Activated CD4-positive, CD25-positive, alpha-beta regulatory T cell treated with anti-CD3 and anti-CD28 coated beads, Interleukin-2, amount 50 U/mL, for 16 hours (primary cell): ENCODE data around the gene ZNF785.
"Not testable (repeated sequence)": the region's sequence is repeated elsewhere in the genome, so short reads cannot be mapped to it uniquely, and the experiment has no call there.

Experiments used
- DNase-seq: peaks from one replicate; pipeline ENCODE4 v3.0.0-alpha.2; 2020; ENCODE audit warnings: low read depth, low spot score

Gene ZNF785

DNA sequence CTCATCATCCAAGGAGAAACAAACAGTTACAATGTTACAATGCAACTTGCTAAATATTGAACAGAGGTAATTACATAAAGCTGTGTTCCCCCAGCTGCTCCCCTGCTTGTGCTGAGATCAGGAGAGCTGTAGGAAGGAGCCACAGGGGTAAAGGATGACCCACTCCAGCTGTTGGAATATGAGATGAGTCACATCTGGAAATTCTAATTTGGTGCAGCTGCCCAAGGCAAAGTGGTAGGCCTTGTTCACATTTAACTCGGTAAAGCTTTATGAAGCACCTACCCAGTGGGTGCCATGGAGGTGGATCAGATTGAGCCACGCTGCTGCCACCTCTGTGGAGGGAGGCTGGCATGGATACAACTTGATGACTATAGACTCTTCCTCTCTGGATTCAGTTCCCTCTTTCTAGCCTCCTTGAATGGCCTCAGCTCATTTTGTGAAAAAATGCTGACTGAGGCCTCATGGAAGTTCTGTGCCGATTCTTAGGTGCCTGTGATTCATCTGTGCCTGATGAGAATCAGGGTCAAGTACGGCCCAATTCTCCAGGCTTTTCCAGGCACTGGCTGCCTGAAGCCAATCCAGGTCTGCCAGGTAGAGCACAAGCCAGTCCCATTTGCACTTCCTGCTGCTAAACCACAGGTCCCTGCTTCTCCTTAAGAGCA, 17.2 kb upstream of the ZNF785 start:
- no peak for DNase-seq

DNA sequence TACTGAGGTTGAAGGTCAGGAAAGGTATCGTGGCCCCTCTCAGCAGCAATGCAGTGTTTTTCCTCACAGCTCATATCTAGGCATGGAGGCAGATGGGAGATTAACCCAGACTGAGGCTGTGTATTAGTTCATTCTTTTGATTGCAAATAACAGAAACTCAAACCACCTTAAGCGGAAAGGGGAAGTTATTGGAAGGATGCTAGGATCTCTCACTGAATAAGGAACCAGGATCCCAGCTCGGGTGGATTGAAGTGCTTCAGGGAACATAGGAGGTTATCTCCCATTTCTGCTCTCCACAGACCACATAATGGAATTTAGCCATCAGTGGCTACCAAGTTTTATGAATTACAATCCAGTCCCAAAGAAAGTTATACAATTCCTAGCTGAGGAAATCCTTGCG, 16.5 kb upstream of the ZNF785 start:
- no peak for DNase-seq

DNA sequence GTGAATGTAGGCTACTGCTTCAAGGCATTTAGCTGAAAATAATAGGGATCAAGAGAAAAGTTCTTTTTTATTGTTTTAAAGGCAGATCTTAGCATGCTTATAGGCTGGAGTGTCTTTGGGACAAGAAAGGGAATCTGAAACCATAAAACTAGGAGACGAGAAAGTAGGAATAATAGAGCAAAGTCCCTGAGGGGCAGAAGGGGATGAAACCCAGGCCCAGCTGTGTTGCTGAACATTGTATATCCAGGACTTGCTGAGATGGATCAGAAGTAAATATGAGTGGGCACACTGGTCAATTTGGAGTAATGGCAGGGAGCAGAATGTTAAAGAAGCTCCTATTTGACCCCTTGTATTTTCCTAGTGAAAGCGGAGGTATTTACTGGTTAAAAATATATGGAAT, 15.4 kb upstream of the ZNF785 start:
- DNase-seq: no peak

DNA sequence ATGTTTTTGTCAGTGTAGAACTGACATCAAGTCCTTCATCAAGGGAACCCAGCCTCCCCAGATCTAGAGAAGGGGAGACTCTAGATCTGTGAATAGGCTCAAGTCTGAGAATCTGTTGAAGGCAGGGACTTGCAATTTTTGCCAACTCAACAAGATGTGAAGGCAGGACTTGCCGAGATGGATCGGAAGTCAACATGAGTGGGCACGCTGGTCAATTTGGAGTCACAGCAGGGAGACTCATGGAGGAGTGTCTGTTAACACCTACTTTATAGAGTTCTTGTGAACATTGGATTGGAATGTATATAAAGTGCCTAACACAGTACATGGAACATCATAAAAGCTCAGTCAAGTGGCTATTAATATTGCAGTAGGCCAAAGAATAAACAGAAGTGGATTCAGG, 14.7 kb upstream of the ZNF785 start:
- no peak for DNase-seq

DNA sequence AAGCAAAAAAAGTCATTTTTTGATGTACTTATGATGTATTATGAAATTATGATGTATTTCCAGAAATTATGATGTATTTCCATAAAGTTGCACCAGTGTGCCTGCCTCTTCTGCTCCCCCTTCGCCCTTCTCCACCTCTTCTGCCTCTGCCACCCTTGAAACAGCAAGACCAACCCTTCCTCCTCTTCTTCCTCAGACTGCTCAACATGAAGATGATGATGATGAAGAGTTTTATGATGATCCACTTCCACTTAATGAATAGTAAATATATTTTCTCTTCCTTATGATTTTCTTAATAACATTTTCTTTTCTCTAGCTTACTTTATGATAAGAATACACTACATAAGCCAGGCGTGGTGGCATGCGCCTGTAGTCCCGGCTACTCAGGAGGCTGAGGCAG, 7.4 kb upstream of the ZNF785 start:
- no peak for DNase-seq

DNA sequence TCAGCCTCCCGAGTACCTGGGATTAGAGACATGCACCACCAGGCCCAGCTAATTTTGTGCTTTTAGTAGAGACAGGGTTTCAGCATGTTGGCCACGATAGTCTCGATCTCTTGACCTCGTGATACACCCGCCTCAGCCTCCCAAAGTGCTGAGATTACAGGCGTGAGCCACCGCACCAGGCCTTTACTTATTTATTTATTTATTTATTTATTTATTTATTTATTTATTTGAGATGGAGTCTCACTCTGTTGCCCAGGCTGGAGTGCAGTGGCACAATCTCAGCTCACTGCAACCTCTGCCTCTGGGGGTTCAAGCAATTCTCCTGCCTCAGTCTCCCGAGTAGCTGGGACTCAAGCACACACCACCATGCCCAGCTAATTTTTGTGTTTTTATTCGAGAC, 5.4 kb upstream of the ZNF785 start:
- DNase-seq: not testable (repeated sequence)

DNA sequence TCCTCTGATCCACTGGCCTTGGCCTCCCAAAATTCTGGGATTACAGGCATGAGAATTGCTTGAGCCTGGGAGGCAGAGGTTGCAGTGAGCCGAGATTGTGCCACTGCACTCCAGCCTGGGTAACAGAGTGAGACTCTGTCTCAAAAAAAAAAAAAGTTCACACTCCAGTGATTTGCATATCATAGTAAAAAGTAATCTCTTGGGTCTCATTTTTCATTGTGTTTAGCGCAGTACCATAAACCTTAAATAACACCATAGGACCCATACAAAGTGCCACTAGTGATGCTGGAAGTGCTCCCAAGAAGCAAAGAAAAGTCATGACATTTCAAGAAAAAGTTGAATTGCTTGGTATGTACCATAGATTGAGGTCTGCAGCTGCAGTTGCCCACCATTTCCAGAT, 4.1 kb upstream of the ZNF785 start:
- not testable (repeated sequence) for DNase-seq

DNA sequence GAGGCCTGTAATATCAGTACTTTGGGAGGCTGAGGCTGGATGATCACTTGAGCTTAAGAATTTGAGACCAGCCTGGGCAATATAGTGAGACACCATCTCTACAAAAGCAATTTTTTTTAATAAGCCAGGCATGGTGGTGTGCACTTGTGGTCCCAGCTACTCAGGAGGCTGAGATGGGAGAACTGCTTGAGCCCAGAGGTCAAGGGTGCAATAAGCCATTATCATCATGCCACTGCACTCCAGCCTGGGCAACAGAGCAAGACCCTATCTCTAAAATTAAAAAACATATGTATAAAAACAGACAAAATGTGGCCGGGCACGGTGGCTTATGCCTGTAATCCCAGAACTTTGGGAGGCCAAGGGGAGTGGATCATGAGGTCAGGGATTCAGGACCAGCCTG, 3.2 kb upstream of the ZNF785 start:
- no peak for DNase-seq

DNA sequence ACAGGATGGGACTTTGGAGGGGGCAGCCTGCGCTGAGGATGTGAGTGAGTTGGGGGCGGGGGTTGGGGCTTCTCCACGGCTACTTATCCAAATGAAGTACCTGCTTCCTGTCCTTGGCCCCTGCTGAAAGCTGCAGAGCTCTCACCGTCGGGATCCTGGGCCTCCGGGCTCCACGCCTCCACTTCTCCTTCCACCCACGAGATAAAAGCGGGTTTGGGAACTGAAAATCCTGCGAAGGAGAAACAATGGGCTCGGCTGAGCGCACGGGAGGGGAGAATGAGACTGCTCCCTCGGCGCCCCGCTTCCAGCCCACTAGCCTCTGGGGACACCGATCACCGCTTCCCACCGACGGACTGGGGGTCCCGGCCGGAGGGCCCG, 486 bp downstream of the ZNF785 start:
- DNase-seq: no peak

DNA sequence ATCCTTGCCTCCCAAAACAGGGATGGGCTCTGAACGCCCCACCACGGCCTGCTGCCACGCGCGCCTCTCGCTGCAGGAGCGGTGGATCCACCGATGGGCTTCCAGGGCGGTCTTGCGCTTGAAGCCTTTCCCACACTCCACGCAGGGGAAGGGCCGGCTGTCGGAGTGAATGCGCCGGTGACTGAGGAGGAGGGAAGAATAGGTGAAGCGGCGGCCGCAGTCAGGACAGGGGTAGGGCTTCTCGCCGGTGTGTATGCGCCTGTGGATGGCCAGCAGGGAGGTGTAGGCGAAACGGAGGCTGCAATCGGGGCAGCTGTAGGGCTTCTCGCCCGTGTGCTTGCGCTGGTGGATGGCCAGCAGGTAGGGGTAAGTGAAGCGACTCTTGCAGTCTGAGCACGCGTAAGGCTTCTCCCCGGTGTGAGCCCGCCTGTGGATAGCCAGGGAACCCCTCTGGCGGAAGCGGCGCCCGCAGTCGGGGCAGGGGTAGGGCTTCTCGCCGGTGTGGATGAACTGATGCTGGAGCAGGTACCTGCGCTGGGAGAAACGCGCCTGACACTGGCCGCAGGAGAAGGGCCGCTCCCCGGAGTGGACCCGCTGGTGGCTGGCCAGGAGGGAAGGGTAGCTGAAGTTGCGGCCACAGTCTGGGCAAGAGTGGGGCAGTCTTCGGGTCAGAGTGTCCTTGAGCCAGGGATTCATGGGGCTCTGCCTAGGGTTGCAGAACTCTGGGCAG, 2.7 kb downstream of the ZNF785 start:
- no peak for DNase-seq

DNA sequence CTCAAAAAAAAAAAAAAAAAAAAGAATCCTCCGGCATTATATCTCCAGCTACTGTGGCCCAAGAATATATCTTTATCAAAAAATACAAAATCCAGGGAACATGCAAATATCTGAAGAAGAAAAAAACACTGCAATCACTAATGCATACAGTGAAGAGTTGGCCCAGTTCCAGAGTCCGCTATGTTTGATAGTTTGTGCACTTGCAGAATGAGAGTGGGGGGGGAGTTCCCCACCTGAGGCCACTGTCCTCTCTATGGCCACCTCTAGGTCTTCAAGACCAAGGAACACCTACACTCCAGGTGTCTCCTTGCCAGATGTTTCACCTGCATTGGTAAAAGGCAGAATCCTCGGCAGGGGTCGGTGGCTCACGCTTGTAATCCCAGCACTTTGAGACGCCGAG, 4.0 kb downstream of the ZNF785 start:
- no peak for DNase-seq

DNA sequence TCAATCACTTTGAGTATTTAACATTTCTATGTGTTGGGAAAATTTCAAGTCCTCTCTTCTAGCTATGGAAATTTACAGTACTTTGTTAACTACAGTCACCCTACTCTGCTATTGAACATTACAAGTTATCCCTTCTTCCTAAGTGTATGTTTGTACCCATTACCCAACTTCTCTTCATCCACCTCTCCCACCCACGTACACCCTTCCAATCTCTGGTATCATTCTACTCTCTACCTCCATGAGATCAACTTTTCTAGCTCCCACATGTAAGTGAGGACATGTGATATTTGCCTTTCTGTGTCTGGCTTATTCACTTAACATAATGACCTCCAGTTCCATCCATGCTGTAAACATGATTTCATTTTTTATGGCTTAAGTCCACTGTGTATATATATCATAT, 10.8 kb downstream of the ZNF785 start:
- no peak for DNase-seq

DNA sequence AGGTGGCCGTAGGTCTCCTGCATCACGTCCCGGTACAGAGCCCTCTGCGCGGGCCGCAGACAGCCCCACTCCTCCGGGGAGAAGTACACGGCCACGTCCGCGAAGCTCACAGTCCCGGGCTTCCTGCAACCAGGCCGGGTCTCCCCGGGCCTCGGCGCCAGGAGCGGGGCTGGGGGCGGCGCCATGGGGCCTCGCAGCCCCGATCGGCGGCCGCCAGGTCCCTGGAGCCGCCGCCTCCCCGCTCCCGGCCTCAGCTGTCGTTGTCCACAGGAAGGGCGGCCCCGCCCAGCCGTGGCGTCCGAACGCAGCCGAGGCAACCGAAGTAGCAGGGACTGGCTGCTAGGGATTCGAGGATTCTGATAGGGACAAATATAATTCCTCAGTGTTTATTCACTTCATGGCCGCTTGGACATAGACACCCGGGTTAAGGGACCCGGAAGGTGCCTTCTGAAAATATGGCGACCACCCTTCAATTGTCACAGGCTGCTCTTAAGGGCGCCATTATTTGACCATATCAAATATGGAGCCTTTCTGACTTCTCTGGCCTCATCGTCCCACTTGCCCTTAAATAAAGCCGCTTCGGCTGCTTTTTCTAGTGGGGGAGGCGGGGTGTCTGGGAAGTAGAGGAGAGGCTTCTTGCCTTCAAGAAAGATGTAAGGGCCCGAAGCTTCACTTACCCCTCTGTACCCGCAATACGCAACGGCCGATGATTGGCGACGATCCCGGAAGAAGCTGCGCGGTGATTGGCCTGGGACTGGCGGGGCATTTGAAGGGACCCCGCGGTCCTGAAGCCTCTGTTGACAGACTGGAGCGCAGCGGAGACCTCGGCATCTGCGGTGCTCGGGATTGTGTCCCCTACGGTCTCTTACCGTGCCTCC, 13.8 kb downstream of the ZNF785 start, which contains the start of gene ZNF688:
Gene ZNF688 (minus strand): TSS at position 270 of the 878 bp plus-strand sequence. CDS start 85 bp downstream, at position 185.
- peak; percentile 92 for DNase-seq

DNA sequence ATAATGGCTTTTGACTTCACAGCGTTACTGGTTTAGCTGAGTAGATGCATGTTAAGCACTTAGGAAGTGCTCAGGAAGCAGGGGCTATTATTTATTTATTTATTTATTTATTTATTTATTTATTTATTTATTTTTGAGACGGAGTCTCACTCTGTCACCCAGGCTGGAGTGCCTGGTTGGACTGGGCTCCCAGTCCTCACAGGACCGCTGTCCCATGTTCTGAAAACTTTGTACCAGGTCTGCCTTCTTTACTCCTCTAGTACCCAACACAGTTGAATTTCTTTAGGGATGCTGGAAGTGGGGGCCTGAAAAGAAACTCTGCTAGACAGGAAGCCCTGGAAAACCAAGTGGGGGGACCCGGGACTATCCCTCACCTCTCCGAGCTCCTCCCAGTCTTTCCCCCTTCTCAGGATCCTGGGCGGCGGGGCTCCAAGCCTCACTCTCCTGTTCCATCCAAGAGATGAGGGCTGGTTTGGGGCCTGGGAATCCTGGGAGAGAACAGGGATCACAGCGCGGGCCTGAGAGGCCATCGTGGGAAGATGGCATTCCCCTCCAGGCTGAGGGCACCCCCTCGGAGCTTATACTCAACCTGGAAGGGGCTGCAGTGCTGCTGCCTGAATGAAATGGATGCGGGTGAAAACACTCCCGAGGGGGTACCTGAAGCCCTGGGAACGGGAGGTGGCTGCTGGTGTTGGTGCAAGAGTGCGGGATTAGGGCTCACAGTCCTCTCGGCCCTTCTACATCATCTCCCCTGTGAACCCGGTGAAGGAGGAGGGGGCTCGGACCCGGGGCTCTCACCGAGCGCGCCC, 14.7 kb downstream of the ZNF785 start:
- no peak for DNase-seq

DNA sequence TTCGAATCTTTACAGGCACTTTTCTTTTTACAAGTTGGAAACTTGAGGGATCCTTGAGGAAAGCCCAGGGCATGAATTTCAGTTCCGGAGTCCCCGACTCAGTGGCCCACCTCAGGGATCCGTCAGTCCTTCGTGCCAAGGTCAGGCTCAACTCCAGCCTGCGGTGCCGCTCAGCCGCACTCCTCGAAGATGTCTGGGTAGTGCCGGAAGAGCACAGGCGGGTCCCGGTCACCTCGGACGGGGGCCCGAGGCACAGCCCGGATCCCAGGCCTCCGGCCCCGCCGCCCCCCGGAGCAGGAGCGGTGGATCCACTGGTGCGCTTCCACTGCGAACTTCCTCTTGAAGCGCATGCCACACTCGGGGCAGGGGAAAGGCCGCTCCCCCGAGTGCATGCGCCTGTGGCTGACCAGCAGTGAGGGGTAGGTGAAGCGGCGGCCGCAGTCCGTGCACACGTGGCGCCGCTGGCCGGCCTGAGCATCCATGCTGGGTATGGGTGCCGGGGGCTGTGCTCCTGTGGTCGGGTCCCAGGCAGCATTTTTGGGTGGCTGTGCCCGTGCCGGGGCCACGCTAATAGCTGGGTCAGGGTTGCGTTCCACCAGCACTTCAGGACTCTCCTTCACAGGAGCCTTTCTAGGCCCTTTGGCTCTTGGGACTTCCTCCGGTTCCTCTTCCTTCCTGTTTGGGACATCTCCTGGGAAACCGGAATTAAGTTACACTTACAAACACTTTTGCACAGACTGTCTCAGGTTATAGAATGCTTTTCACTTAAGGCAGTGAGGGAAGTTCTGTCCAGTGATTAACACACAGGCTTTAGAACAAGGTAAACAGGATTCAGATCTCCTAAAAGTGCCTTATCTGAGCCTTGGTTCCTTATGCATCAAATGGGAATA, 15.5 kb downstream of the ZNF785 start:
- DNase-seq: no peak

DNA sequence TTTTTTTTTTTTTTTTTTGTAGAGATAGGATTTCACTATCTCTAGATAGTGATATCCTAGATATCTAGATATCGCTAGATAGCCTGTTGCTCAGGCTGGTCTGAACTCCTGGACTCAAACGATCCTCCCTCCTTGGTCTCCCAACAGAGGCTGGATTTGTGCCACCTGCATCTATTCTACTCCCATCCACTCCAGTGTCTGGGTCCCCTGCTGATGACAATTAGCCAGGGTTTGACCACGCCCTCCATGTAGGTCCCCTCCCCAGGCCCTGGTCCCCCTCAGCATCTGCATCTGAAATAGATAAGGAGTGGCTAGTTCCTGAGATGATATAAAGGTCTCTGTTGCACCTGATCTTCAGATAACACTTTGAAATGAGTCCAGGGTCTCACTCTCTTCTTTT, 16.2 kb downstream of the ZNF785 start:
- DNase-seq: no peak

DNA sequence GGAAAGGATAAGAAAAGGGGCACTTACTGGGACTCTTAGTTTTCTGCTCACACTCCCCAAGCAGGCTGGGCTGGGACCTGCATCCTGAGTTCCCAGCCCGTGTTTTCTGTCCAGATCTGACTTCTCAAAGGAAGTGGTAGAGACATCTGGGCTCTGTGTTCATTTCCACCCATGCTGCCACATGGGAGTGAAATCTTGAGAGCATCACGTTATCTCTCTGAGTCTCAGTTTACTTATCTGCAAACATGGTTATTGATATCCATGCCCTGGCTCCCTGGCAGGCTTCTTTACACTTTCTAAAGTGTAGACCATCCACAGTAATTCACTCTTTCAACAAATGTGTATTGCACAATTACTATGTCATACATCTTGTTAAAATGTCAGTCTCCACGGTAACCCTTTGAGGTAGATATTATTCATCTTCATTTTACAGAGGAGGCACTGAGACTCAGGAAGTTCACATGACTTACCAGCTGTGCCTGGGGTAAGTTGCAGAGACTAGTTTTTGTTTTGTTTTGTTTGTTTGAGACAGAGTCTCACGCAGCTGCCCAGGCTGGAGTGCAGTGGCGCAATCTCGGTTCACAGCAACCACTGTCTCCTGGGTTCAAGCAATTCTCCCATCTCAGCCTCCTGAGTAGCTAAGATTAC, 17.4 kb downstream of the ZNF785 start:
- DNase-seq: peak; percentile 23

DNA sequence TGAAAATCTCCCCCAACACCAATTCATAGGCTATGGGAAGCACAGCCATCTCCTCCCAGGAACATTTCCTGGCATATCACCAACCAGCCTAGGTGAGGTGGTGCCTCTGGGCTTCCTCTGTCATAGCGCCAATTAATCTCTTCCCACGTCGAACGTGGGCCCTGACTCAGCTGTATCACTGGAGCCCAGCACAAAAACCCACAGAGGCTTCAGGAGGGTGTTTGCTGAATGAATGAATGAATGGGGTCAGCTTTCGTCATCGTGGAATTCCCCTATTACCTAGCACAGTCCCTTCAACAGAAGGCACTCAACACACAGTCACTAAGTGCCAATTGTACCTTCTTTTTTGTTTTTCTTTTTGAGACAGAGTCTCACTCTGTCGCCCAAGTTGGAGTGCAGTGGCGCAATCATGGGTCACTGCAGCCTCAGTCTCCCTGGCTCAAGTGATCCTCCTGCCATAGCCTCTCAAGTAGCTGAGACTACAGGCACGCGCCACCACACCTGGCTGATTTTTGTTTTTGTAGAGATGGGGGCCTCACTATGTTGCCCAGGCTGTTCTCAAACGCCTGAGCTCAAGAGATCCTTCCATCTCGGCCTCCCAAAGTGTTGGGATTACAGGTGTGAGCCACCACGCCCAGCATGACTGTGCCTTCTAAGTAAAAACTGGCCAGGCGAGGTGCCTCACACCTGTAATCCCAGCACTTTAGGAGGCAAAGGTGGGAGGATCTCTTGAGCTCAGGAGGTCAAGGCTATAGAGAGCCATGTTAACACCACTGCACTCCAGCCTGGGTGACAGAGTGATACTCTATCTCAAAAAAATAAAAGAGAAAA, 18.1 kb downstream of the ZNF785 start:
- DNase-seq: peak; percentile 52

DNA sequence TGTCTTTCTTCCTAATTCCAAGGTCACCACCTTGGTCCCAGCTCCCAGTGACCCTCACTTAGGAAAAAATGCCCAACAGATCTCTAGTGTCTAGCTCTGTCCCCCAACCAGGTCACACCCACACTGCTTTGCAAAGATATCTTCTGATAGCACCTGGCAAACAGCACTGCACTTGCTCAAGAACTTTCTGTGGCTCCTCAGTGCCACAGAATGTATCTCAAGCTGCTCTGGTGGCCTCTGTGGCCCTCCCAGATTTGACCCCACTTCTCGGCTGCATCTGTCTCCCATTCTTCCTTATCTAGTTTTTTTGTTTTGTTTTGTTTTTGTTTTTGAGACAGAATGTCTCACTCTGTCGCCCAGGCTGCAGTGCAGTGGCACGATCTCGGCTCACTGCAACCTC, 19.0 kb downstream of the ZNF785 start:
- no peak for DNase-seq
